ENCODE data around the gene HYAL3. TPM values are rescaled to one million over a fixed set of nuclear protein-coding genes. Genes with fewer than 3 reads are reported as not detected.

The HYAL3 gene
- total and polyA plus RNA-seq, 2 donors (not counting 1 experiment from before 2014, with no cell fraction given): 3.7 to 4.2 TPM

DNA sequence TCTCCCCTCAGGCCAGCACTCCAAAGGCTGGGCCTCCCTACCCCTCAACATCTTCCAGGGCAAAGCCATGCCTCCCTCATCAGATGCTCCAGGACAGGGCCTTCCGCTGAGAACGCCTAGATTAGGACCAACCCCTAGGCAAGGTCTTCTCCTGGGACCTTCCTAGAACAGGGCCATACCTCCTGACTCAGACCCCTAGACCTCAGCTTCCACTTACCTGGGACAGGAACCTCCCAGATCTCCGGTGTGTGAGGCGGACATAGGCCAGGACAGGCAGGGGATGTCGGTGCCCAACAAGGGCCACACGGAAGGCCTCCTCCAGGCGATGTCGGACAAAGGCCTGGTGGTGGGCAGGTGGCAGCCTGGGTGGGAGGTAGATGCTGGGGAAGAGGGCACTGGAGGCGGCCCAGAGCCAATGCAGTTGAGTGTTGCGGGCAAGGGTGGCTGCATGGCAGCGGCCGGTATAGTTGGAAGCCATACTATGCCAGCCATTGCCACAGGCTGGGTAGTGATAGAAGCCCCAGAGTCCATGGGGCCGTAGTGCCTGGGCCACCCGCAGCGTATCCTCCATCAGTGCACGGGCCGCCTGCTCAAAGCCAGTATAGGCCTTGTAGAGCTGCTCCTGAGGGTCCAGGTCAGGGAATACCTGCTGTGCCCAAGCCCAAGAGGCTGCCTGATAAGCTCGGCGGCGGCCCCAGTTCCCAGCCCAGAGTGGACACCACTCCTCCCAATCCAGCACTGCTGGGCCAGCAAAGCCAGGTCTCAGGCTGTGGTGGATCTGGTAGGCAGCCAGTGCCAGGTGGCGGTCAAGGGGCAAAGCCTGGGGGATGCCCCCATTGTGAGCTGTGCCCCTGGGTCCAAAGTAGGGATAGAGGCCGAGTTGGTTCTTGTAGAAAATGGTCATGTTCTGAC lies 4.5 kb downstream of the HYAL3 start:
- H2AFZ ChIP-seq (ENCODE audit: insufficient read depth, low read depth, low read length, poor library complexity, severe bottlenecking): no peak overlapping the region
- H3K27ac Mint-ChIP-seq: no peak overlapping the region
- no peak overlapping the region for H3K4me2 ChIP-seq (replicated peaks; ENCODE audit: low read depth, low read length, poor library complexity, severe bottlenecking)
- no peak overlapping the region for H3K9ac ChIP-seq (ENCODE audit: low read length)
- no peak overlapping the region for H3K4me3 Mint-ChIP-seq
- no peaks in the 10 kb centered on the region for H4K20me1 ChIP-seq (ENCODE audit: control insufficient read depth, insufficient read depth, low read length, poor library complexity, severe bottlenecking)
- intact Hi-C loops (cut with micrococcal nuclease): loop anchor here (10.0 kb wide), 1 partner anchor 1090 kb away; the partner anchor contains the start of gene MANF
- no peak overlapping the region for H3K4me3 ChIP-seq (ENCODE audit: control extremely low read depth in 1 of 5, extremely low read depth in 1 of 5, insufficient read depth in 1 of 5, low read depth in 2 of 5, low read length in 4 of 5)
- H3K9me3 ChIP-seq (ENCODE audit: control extremely low read depth in 1 of 3, control insufficient read depth in 2 of 3, insufficient read depth in 1 of 3, low read length in 2 of 3): no peaks in the 10 kb centered on the region
- H3K36me3 ChIP-seq (replicated peaks in 1 of 2; ENCODE audit: control extremely low read depth in 1 of 2, control insufficient read depth in 1 of 2, extremely low read depth in 1 of 2, insufficient read depth in 2 of 2, low read length in 1 of 2): peaks cover 0 to 11% of the 10 kb centered on the region in 2 experiments
- no peaks in the 10 kb centered on the region for H3K9me3 Mint-ChIP-seq (ENCODE audit: insufficient read depth)
- peaks cover 27% of the 10 kb centered on the region for H3K79me2 ChIP-seq (ENCODE audit: control insufficient read depth, insufficient read depth, low read length)
- H3K27ac ChIP-seq (ENCODE audit: low read length in 2 of 2): no peak overlapping the region
- peaks cover 21 to 33% of the 10 kb centered on the region in 2 donors for H3K4me1 ChIP-seq (ENCODE audit: control insufficient read depth in 2 of 2, insufficient read depth in 2 of 2, low read length in 2 of 2)
- ChIA-PET CTCF (interaction anchor here (0.6 kb wide), 1 partner anchor 31 kb away, joined by 4 read pairs; no protein-coding TSS in a partner anchor), POLR2A (no interaction called here)
- TF ChIP-seq, protein P1, sequence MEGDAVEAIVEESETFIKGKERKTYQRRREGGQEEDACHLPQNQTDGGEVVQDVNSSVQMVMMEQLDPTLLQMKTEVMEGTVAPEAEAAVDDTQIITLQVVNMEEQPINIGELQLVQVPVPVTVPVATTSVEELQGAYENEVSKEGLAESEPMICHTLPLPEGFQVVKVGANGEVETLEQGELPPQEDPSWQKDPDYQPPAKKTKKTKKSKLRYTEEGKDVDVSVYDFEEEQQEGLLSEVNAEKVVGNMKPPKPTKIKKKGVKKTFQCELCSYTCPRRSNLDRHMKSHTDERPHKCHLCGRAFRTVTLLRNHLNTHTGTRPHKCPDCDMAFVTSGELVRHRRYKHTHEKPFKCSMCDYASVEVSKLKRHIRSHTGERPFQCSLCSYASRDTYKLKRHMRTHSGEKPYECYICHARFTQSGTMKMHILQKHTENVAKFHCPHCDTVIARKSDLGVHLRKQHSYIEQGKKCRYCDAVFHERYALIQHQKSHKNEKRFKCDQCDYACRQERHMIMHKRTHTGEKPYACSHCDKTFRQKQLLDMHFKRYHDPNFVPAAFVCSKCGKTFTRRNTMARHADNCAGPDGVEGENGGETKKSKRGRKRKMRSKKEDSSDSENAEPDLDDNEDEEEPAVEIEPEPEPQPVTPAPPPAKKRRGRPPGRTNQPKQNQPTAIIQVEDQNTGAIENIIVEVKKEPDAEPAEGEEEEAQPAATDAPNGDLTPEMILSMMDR (IDR thresholded peaks at IDR 0.05): no peak
- TF ChIP-seq EZH2 (IDR thresholded peaks at IDR 0.05; ENCODE audit: borderline replicate concordance, insufficient read depth, low read depth, low read length, poor library complexity, severe bottlenecking): no peak
- H3K27me3 Mint-ChIP-seq: no peaks in the 10 kb centered on the region
- ATAC-seq (ENCODE audit: low read depth): no peak
- DNase-seq: no peak
- peaks cover 36% of the 10 kb centered on the region for H3K4me1 Mint-ChIP-seq
- over 99% methylated on average over 22 of the region's 22 CpGs for WGBS (ENCODE audit: insufficient coverage)
- H3K27me3 ChIP-seq (replicated peaks in 1 of 4; ENCODE audit: control extremely low read depth in 1 of 4, control insufficient read depth in 3 of 4, insufficient read depth in 4 of 4, low read length in 3 of 4): no peaks in the 10 kb centered on the region

DNA sequence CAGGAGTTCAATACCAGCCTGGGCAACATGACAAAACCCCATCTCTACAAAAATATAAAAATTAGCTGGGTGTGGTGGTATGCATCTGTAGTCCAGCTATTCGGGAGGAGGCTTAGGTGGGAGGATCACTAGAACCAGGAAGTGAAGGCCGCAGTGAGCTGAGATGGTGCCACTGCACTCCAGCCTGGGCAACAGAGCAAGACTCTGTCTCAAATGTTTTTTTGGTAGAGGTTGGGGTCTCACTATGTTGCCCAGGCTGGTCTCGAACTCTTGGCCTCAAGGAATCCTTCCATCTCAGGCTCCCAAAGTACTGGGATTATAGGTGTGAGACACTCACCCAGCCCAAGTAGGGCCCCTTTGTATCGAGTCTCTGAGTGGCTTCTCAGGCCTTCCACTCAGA lies 5.1 kb downstream of the HYAL3 start:
- ATAC-seq (ENCODE audit: low read depth): no peak
- CTCF ChIA-PET: interaction anchor here (1.6 kb wide), 1 partner anchor 100 kb away, joined by 5 read pairs; no protein-coding TSS in a partner anchor
- 91% methylated on average over 3 of the region's 4 CpGs for WGBS (ENCODE audit: insufficient coverage)

More for the DNA sequence above, 5.1 kb downstream of the HYAL3 start:
- Histone ChIP-seq H3K4me3 (ENCODE audit: control extremely low read depth in 1 of 5, extremely low read depth in 1 of 5, insufficient read depth in 1 of 5, low read depth in 2 of 5, low read length in 4 of 5) (no peak overlapping the region), H3K79me2 (ENCODE audit: control insufficient read depth, insufficient read depth, low read length) (peaks cover 27% of the 10 kb centered on the region), H3K27me3 (replicated peaks in 1 of 4; ENCODE audit: control extremely low read depth in 1 of 4, control insufficient read depth in 3 of 4, insufficient read depth in 4 of 4, low read length in 3 of 4) (no peaks in the 10 kb centered on the region), H3K9me3 (ENCODE audit: control extremely low read depth in 1 of 3, control insufficient read depth in 2 of 3, insufficient read depth in 1 of 3, low read length in 2 of 3) (no peaks in the 10 kb centered on the region), H3K36me3 (replicated peaks in 1 of 2; ENCODE audit: control extremely low read depth in 1 of 2, control insufficient read depth in 1 of 2, extremely low read depth in 1 of 2, insufficient read depth in 2 of 2, low read length in 1 of 2) (peaks cover 0 to 18% of the 10 kb centered on the region in 2 experiments), H2AFZ (ENCODE audit: insufficient read depth, low read depth, low read length, poor library complexity, severe bottlenecking) (no peak overlapping the region), H3K27ac (ENCODE audit: low read length in 2 of 2) (no peak overlapping the region), H3K4me1 (ENCODE audit: control insufficient read depth in 2 of 2, insufficient read depth in 2 of 2, low read length in 2 of 2) (peaks cover 20 to 31% of the 10 kb centered on the region in 2 donors), H3K9ac (ENCODE audit: low read length) (no peak overlapping the region), H4K20me1 (ENCODE audit: control insufficient read depth, insufficient read depth, low read length, poor library complexity, severe bottlenecking) (no peaks in the 10 kb centered on the region), H3K4me2 (replicated peaks; ENCODE audit: low read depth, low read length, poor library complexity, severe bottlenecking) (no peak overlapping the region)
- POLR2A ChIA-PET: no interaction called here
- Mint-ChIP-seq H3K27ac (no peak overlapping the region), H3K9me3 (ENCODE audit: insufficient read depth) (no peaks in the 10 kb centered on the region), H3K4me3 (no peak overlapping the region), H3K27me3 (no peaks in the 10 kb centered on the region), H3K4me1 (peaks cover 30% of the 10 kb centered on the region)
- intact Hi-C loops (cut with micrococcal nuclease): loop anchor here (10.0 kb wide), 1 partner anchor 1091 kb away; the partner anchor contains the start of gene MANF
- no peak for DNase-seq
- TF ChIP-seq, protein P1 (IDR thresholded peaks at IDR 0.05): no peak
- TF ChIP-seq EZH2 (IDR thresholded peaks at IDR 0.05; ENCODE audit: borderline replicate concordance, insufficient read depth, low read depth, low read length, poor library complexity, severe bottlenecking): no peak

All from B cell (primary cell).